HUES6 (cell line): Measurements from ENCODE around the gene SEC62.

ENCODE experiments used
- H3K27ac ChIP-seq: 2 replicates; pipeline ENCODE4 v1.7.0; 2013; ENCODE audit warnings: low read depth, mild to moderate bottlenecking, low read length, inconsistent platforms
- H3K27me3 ChIP-seq: 2 replicates; pipeline ENCODE4 v1.6.1; 2013; ENCODE audit warnings: low read length; ENCODE audit not compliant: control insufficient read depth, insufficient read depth
- H3K36me3 ChIP-seq: 2 replicates; pipeline ENCODE4 v1.6.1; 2013; ENCODE audit warnings: low read length; ENCODE audit not compliant: control insufficient read depth, insufficient read depth
- H3K4me1 ChIP-seq: 2 replicates; pipeline ENCODE4 v1.6.1; 2013; ENCODE audit warnings: low read length; ENCODE audit not compliant: control insufficient read depth, insufficient read depth
- H3K4me3 ChIP-seq: 2 replicates; pipeline ENCODE4 v1.5.1; 2013; ENCODE audit warnings: low read depth, low read length
- H3K9ac ChIP-seq: one replicate; pipeline ENCODE4 v1.6.1; 2013; ENCODE audit warnings: mild to moderate bottlenecking, low read length
- H3K9me3 ChIP-seq: 2 replicates; pipeline ENCODE4 v1.6.1; 2013; ENCODE audit warnings: low read depth, low read length; ENCODE audit not compliant: control insufficient read depth, insufficient read depth

The SEC62 gene

GRCh38 chr3:170021083-170021482 is 54.5 kb downstream of the SEC62 start:
- Histone ChIP-seq H3K9me3 (no peaks in the 10 kb centered on the region), H3K4me1 (no peaks in the 10 kb centered on the region), H3K36me3 (no peaks in the 10 kb centered on the region), H3K4me3 (no peak overlapping the region), H3K9ac (no peak overlapping the region), H3K27me3 (no peaks in the 10 kb centered on the region), H3K27ac (no peak overlapping the region)

- no peaks in the 10 kb centered on the region for H3K27me3 ChIP-seq
- no peaks in the 10 kb centered on the region for H3K4me1 ChIP-seq
- no peaks in the 10 kb centered on the region for H3K9me3 ChIP-seq
- no peak overlapping the region for H3K4me3 ChIP-seq
- H3K9ac ChIP-seq = no peak overlapping the region
- H3K36me3 ChIP-seq = no peaks in the 10 kb centered on the region
- no peak overlapping the region for H3K27ac ChIP-seq
These were observed 55.7 kb downstream of the SEC62 start for GRCh38 chr3:170022336-170022735.

GRCh38 chr3:170023165-170023564 is 56.6 kb downstream of the SEC62 start:
- H3K4me1 ChIP-seq = no peaks in the 10 kb centered on the region
- H3K4me3 ChIP-seq = no peak overlapping the region
- H3K36me3 ChIP-seq = no peaks in the 10 kb centered on the region
- H3K27ac ChIP-seq = no peak overlapping the region
- no peak overlapping the region for H3K9ac ChIP-seq
- no peaks in the 10 kb centered on the region for H3K27me3 ChIP-seq
- H3K9me3 ChIP-seq = no peaks in the 10 kb centered on the region

GRCh38 chr3:170024581-170024980 is 58.0 kb downstream of the SEC62 start:
- H3K4me3 ChIP-seq = no peak overlapping the region
- no peaks in the 10 kb centered on the region for H3K4me1 ChIP-seq
- H3K27me3 ChIP-seq = no peaks in the 10 kb centered on the region
- no peaks in the 10 kb centered on the region for H3K36me3 ChIP-seq
- H3K9me3 ChIP-seq = no peaks in the 10 kb centered on the region
- no peak overlapping the region for H3K27ac ChIP-seq
- H3K9ac ChIP-seq = no peak overlapping the region

- Histone ChIP-seq H3K4me3 (no peak overlapping the region), H3K27ac (no peak overlapping the region), H3K4me1 (no peaks in the 10 kb centered on the region), H3K36me3 (no peaks in the 10 kb centered on the region), H3K9me3 (no peaks in the 10 kb centered on the region), H3K9ac (no peak overlapping the region), H3K27me3 (no peaks in the 10 kb centered on the region)
These were observed 60.9 kb downstream of the SEC62 start for GRCh38 chr3:170027233-170028102.

GRCh38 chr3:170033489-170033888 is 66.9 kb downstream of the SEC62 start:
- Histone ChIP-seq H3K27me3 (peaks cover 10% of the 10 kb centered on the region; the same call in 1 of the 2 replicates), H3K4me3 (no peak overlapping the region), H3K4me1 (peaks cover 9% of the 10 kb centered on the region; the same call in 1 of the 2 replicates), H3K27ac (no peak overlapping the region), H3K9ac (no peak overlapping the region), H3K9me3 (no peaks in the 10 kb centered on the region), H3K36me3 (no peaks in the 10 kb centered on the region)

- peak within 1 kb of the TSS; percentile 43 for H3K9ac ChIP-seq
- H3K27ac ChIP-seq = no peak within 1 kb of the TSS
- no peaks in the 10 kb centered on the region for H3K9me3 ChIP-seq
- H3K4me1 ChIP-seq = peaks cover 22% of the 10 kb centered on the region; the same call in 1 of the 2 replicates
- H3K4me3 ChIP-seq = peak within 1 kb of the TSS; percentile 77
- H3K36me3 ChIP-seq = no peaks in the 10 kb centered on the region
- peaks cover 41% of the 10 kb centered on the region for H3K27me3 ChIP-seq
These were observed 71.1 kb downstream of the SEC62 start, which contains the start of gene GPR160 for GRCh38 chr3:170037463-170038433. TSS of gene GPR160 (plus strand) at chr3:170037995. CDS start at chr3:170083973, 45,978 bp downstream.

GRCh38 chr3:170038434-170039110 is 72.0 kb downstream of the SEC62 start:
- Histone ChIP-seq H3K4me3 (peak overlapping the region; percentile 77), H3K27ac (no peak overlapping the region), H3K9me3 (no peaks in the 10 kb centered on the region), H3K9ac (no peak overlapping the region), H3K4me1 (peaks cover 16% of the 10 kb centered on the region; the same call in 1 of the 2 replicates), H3K36me3 (no peaks in the 10 kb centered on the region), H3K27me3 (peaks cover 41% of the 10 kb centered on the region)

GRCh38 chr3:170040418-170040817 is 73.8 kb downstream of the SEC62 start:
- no peak overlapping the region for H3K9ac ChIP-seq
- H3K4me3 ChIP-seq = peak overlapping the region; percentile 22; the same call in 1 of the 2 replicates
- no peak overlapping the region for H3K27ac ChIP-seq
- H3K36me3 ChIP-seq = no peaks in the 10 kb centered on the region
- H3K27me3 ChIP-seq = peaks cover 41% of the 10 kb centered on the region
- H3K4me1 ChIP-seq = peaks cover 13% of the 10 kb centered on the region; the same call in 1 of the 2 replicates
- H3K9me3 ChIP-seq = no peaks in the 10 kb centered on the region

GRCh38 chr3:170043506-170043905 is 76.9 kb downstream of the SEC62 start:
- Histone ChIP-seq H3K27me3 (peaks cover 31% of the 10 kb centered on the region), H3K27ac (no peak overlapping the region), H3K36me3 (no peaks in the 10 kb centered on the region), H3K9ac (no peak overlapping the region), H3K4me1 (peaks cover 19% of the 10 kb centered on the region), H3K9me3 (no peaks in the 10 kb centered on the region), H3K4me3 (no peak overlapping the region)
